A204.1 (cell line): ENCODE measurements around the gene ALG2.
"Not testable (repeated sequence)": the region's sequence is repeated elsewhere in the genome, so short reads cannot be mapped to it uniquely, and the experiment has no call there.

Experiments
- FAIRE-seq: peaks from 2 replicates; lab custom pipeline; 2012; peaks lifted over from hg19 to GRCh38; lab: Jason Lieb, UNC

Gene ALG2

DNA sequence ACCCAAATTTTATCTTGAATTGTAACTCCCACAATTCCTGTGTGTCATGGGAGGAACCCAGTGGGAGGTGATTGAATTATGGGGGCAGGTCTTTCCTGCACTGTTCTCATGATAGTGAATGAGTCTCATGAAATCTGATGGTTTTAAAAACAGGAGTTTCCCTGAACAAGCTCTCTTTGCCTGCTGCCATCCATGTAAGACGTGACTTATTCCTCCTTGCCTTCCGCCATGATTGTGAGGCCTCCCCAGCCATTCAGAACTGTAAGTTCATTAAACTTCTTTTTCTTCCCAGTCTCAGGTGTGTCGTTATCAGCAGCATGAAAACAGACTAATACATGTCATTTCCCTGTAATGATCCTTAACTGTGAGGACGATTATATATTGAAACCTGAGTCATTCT, 16.1 kb upstream of the ALG2 start:
- not testable (repeated sequence) for FAIRE-seq

DNA sequence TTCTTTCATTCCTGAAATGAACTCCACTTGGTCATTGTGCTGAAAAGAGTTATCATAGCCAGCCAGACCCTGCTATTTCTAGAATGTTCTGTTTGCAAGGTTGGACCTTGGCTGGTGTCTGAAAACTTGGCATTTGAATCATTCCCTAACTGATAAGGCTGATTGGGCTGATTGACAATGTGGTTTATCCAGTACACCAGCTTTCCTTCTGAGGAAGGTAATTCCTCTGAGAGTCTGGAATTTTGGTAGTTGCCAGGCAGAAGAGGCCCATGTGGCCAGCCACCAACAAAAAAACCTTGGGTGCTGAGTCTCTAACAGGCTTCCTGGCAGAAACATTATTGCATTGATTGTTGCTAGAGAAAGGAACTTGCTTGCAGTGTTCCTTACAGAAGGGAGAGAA, 15.6 kb upstream of the ALG2 start:
- FAIRE-seq, result no peak

DNA sequence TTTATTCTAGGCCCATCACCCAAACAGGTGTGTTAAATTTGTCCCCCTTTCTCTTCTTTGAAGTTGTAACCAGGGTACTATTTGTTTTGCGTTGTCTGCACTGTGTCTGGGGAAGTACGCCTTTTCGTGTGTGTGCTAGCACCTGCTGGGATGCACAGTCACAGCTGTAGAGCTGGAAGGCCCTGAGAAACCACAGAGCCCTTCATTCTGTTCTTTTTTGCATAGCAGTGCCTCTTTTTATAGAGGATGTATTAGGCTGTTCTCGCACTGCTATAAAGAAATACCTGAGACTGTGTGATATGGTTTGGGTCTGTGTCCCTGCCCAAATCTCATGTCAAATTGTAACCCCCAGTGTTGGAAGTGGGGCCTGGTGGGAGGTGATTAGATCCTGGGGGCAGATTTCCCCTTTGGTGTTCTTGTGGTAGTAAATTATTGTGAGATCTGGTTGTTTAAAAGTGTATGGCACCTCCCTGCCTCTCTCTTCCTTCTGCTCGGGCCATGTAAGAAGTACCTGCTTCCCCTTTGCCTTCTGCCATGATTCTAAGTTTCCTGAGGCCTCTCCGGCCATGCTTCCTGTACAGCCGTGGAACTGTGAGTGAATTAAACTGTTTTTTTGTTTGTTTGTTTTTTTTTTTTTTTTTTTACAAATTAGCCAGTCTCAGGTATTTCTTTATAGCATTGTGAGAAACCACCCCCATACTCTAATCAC, 14.3 kb upstream of the ALG2 start:
- FAIRE-seq, result no peak

DNA sequence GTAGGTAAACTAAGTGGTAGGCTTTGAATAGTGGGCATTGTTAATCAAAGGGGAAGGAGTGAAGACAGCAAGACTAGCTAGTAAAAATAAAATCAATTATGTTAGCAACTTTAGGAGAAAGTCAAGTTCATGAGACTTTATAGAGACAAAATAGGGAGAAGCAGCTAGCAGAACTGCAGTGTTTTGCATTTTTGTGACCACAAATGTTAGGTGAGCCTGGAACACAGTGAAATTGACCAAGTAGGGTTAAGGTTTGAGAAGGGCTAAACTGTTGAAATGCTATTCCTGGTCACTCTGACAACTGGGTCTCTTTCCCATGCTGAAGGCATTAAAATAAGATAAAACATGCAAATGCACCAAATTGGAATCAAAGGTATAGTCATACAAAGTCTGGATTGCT, 13.3 kb upstream of the ALG2 start:
- FAIRE-seq, result no peak

DNA sequence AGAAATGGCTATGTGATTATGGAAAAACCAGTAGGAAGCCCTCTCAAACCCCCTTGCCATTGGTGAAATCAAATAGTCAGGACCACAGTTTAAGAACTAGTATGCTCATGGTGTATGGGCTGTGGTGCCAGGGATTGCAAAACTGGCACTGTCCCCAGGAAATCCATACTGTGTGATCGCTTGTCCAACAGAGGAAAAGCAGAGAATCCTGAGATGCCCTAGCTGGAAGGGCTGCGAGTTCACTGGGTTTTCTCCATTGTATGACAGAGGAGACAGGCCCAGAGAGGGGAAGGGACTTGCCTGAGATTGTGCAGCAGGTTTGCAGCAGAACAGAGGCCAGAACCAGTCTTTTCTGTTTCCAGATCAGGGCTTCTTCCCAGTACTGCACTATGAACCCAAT, 12.9 kb upstream of the ALG2 start:
- no peak for FAIRE-seq

DNA sequence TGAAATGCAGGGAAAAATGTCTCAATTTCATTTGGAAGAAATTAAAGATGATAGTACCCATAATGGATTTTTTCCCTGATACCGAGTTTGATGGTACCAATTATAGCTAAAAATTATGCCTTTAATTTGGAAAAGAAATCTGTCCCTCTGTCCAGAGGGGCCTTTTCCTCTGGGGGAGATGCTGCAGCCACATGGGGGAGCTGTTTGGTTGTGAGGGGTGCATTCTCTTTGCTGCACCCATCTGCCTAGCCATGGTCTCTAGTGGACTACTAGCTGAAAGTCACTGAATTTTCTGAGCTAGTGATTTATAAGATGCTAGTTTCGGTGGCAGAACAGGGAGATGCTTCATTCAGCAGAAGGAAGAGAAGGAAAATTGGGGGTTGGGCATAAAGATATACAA, 10.0 kb upstream of the ALG2 start:
- no peak for FAIRE-seq

DNA sequence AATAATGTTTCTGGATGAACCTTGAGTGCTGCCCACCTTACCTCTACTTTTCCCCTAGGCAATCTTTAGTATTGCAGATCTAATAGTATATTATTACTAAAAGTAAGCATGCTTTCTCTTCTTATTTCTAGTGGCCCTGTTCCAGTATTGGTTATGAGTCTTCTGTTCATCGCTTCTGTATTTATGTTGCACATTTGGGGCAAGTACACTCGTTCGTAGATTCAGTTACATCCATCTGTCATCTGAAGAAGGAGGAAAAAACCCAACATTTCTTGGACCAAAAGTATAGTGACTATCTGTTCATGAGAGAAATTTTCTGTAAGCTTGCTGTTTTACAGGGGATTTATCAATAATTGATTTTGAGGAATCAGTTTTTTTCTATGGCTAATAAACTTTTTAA, 8.5 kb upstream of the ALG2 start:
- no peak for FAIRE-seq

DNA sequence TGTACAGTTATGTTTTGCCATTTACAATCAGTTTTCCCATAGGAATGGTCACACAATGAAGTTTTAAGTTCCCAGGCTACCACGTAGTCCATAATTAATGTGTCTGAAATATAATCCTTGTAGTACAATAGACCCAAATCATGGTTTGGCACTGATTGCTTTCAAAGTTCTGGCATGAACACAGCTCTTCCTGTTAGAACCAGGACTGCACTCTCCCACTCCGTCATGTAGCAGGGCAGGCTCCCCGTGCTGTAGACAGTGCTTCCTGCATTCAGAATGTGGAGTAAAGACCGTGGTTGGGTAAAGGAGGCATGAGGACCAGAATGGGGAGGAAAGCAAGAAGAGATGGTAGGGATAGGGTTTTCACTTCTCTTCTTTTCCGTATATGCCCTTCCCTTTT, 4.3 kb upstream of the ALG2 start:
- FAIRE-seq, result no peak

DNA sequence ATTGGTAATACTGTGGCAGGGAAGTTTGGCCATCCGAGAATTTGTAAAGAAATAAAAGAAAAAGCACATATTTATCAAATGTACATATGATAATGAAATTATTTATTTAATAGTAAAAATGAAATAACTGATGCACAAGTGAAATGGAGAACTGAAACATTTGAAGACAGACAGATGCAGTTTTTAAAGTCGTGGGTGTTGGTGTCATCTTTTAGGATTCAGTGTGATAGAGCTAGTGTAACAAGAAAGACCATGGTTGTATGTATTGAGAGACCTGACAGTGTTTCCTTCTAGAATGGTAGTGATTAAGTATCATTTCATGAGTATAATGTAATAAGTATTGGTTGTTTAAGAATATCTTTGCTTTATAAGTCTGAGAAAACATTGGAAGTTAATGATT, 2.7 kb upstream of the ALG2 start:
- FAIRE-seq, result no peak

DNA sequence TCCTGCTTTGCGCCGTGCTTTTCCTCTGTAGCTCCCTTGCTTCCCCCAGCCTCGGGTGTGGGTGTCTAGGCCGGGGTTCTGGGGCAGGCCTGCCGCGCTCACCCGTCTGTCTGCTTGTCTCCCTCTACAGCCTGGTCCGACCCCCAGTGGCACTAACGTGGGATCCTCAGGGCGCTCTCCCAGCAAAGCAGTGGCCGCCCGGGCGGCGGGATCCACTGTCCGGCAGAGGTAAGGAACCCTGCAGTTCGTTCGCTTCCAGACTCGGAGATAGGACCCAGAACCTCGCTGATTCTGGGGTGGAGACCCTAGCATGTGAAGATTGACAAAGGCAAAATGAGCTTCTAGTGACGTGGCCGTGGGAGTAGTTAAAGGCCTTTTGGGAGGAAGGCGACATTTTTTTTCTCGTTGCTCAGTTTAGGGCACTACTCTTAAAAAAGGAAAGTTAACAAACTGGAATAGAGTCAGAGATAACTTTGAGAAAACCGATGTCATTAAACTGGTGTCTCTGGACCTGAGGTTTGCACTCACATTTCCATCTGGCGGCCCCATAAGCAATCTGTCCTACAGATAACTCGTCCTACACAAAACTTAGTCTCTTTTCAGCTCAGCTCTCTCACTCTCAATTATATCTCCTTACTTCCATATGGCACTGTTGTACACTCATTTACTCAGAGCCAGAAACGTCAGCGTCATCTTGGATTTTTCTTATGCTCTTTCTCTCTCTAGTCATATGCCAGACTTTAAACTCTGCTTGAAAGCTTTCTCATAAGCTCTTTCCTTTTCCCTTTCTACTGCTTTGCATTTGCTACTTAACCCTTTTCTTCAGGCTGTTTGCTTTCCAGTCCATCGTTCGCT, 901 bp upstream of the ALG2 start:
- FAIRE-seq, result no peak

DNA sequence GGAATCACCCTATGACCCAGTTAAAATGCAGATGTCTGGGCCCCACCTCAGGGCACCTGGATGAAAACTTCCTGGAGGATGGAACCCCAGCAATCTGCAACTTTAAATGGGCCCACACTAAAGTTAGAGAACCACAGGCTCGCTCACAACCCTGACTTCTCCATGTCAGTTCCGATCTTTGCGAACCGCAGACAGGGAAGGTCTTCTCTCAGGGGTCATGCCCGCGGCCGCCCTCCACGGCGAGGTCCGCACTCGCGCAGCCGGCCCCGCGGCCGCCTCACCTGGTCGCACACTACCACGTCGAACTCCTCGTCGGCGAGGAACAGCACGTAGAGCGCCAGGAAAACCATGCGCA, 499 bp downstream of the ALG2 start:
- no peak for FAIRE-seq

DNA sequence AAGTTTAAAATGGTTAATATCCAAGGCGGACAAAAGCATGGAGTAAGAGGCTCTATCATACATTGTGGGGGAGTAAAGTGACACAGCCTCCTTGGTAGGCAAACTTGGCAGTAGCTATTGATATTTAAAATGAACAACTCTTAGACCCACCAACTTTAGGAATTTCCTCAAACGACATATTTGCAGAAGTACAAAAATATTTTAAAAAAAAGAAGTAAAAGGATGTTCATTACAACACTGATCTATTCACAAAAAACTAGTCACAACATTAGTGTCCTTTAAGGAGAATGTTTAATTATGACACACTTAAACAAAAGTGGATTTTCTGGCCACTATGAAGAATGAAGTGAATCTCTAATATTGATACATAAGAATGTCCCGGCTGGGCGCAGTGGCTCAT, 1.7 kb downstream of the ALG2 start:
- no peak for FAIRE-seq

DNA sequence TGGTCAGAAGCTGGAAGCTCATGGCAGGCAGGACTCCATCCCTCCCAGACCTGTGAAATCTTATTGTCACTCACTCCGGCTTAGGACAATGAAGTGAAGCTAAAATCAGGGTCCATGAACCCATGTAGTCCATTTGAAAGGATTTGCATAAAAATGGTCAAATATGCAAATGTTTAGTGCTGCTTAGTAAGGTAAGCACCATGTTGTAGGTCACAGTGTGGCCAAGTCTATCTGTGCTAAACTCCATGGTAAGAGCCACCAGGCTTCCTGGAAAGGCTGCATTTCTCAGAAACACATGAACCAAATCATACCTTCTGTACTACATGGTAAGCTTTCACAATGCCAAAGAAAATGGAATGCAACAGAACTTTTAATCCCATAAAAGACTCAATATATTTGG, 5.7 kb downstream of the ALG2 start:
- no peak for FAIRE-seq

DNA sequence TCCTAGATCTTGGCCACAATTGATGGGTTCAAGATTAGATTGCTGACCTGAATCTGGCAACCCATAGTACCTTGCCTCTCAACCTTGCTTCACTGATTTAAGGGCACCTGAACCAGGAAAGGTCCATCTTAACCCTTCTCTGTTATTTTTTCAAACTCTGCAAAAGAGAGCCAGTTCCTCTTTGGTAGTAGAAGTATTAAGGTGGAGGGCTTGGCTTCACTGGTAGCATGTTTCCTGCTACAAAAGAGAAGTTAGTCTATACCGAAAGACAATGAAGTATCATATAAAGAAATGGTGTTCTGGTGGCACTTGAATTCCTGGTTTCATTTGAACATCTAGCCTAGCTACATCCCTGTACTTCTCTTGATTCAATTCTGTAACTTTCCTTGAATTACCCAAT, 8.5 kb downstream of the ALG2 start:
- no peak for FAIRE-seq

DNA sequence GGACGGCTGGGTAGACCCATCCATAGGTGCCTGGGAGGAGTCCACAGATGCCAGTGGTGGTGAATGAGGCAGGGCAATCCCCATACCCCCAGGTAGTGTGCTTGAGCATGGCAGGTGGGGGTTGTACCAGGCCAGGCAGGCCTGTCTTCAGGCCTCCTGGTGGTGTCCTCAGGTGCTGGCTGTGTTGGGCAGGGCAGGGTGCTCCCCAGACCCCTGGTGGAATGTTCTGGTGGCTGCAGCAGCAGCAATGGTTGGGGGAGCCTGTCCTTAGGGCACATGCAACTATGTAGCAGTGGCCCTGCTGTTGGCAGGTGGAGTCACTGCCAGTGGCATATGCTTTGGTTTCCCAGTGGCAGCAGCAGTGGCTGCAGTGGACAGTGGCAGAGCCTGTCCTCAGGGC, 10.0 kb downstream of the ALG2 start:
- no peak for FAIRE-seq

DNA sequence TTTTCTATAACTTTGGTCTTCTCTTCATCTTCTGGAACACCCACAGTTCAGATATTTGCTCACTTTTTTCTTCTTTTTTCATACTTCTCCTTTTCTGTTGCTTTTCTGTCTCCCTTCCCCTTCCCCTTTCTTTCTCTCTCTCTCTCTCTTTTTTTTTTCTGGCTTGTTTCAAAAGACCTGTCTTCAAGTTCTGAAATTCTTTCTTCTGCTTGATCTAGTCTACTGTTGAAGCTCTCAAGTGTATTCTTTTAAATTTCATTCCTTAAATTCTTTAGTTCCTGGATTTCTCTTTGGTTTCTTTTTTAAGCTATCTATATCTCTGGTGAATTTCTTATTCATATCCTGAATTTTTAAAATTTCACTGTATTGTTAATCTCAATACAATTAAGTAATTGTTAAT, 11.2 kb downstream of the ALG2 start:
- FAIRE-seq, result peak; percentile 44

DNA sequence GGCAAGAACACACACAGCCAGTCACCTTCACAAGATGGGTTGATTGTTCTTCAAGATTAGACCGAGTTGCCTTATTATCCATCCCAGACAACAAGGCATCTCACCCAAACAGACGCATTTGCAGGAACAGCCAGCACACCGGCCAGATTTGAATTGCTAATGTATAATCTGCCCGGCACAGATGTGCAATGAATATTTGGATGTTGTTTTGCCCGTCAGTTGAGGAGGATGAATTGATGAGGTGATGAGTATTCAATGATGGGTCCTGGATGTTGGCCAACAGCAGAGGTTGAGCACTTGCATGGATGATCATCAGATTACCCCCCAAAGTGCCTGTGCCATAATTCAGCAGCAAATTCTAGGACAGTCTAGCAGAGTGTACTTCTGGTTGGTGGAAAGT, 20.1 kb downstream of the ALG2 start:
- FAIRE-seq, result no peak

DNA sequence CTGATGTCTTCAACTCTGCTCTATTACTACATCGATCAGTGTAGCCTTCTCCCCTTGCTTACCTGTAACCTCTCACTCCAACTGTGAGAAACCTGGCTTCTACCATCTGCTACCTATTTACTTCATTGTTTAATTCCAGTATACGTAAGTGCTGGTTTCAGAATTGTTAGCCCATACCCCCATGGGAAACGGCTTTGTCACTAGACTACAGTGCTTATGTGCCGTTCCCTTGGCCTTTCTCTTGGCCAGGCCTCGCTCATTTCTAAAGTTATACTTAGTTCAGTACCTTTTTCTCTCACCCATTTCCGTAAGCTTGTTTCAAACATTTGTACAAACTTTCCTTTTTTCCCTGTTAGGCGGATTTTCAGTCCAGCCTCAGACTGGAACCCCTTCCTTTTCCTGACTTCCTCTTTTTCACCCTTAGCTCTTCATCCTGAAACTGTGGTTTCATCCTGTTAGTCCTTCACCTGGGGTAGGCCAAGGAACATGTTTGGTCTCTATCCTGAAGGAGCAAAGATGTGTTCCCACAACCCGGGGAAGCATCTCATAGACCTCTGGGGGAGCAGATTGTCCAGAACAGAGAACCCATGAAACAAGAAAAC, 21.7 kb downstream of the ALG2 start:
- FAIRE-seq, result no peak

DNA sequence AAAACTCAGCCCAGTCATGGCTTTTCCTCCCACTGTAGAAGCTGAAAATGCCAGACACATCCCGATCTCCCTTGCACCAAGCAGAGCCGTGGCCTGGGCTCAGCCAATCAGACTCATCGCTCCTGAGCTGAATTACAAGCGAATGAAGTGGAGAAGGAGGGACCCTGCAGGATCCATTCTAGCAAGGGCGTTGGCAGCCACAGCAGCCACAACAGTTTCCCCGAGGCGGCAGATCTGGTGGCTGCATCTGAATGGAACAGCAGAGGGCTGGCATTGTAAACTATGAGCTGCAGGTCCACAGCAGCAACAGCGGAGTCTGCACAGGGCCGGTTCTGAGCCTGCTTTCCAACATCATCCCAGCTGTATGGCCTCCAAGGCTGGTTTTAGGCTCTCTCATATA, 23.8 kb downstream of the ALG2 start:
- FAIRE-seq, result no peak

DNA sequence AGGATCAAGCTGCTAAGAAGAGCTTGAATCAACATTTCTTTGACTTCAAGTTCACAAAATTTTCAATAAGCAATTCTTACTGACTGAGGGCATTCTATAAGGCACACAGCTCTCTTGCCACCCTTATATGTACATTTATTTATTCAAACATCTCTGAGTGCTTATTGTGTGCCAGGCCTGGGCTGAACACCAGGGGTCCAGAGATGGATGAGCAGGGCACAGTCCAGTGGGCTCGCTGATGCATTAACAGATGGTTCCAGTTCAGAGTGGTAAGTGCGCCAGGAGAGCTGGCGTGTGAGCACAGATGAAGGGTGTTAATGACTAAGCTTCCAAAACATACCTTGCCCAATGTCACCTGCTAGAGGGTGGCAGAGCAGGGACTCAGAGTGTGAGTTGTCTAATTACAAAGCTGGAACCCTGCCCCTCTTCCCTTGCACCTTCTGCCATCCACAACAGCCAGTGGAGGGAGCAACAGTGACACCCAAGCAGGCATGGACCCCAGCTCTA, 24.6 kb downstream of the ALG2 start:
- no peak for FAIRE-seq

DNA sequence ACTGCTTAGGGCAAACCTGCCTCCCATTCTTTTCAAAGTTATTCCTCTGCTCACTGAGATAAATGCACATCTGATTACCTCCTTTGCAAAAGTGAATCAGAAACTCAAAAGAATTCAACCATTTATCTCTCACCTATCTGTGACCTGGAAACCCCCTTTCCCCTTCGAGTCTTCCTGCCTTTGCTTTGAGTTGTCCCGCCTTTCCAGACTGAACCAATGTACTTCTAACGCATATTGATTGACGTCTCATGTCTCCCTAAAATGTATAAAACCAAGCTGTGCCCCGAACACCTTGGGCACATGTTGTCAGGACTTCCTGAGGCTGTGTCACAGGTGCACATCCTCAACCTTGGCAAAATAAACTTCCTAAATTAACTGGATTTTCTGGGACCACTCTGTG, 25.3 kb downstream of the ALG2 start:
- FAIRE-seq, result not testable (repeated sequence)

DNA sequence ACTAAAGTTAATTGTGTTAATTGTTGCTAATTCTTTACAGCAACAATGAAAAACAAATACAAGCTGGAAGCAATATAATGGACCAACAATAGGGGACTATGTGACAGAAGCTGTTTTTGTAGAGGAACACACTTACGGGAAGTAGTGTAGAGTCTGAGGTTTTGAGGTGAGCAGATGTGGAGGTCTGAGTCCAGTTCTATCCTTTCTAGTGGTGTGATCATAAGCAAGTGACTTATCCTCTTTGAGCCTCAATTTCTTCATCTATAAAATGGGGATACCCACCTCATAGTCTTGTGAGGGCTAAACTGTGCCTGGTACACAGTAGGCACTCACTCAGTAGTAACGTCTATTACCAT, 28.3 kb downstream of the ALG2 start:
- no peak for FAIRE-seq

DNA sequence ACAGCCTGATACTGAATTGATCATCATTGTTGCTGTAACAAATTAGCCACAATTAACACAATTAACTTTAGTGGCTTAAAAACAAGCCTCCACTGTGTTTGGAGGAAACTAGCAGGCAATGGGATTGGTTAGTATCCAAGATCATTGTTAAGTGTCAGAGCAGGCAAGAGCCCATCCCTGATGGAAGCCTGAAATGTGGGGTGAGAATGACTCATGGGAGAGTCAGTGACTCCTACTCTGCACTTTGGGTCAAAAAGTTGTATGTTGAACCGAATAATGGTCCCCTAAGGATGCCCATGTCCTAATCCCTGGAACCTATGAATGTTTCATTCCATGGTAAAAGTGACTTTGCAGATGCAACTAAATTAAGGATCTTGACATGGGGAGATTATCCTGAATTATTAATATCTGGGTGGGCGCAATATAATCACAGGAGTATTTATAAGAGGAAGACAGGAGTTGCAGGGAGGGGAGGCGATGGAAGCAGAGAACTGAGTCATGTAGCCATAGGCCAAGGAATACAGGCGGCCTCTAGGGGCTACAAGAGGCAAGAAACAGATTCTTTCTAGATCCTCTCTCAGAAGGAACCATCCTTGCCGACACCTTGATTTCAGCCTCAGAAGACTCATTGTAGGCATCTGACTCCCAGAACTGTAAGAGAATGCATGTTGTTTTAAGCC, 28.8 kb downstream of the ALG2 start:
- no peak for FAIRE-seq
